Thyroid gland (tissue), 4 donors: ENCODE results near the gene MYO16.

Source experiments
- CTCF ChIP-seq, 6 experiments: fragments of 200-600 bp in 3 of 6; fragments of 450-650 bp in 3 of 6; sonication (generic) in 3 of 6; IDR thresholded peaks; one replicate each; pipeline ENCODE4 v1.5.1; 2016 to 2019; ENCODE audit warnings: antibody characterized with exemption in 6 of 6, mild to moderate bottlenecking in 2 of 6, inconsistent platforms in 1 of 6, moderate library complexity in 1 of 6
- POLR2A ChIP-seq, 2 donors: fragments of 450-650 bp; IDR thresholded peaks; one replicate each; pipeline ENCODE4 v1.6.1; 2017; ENCODE audit warnings: antibody characterized with exemption in 2 of 2, mild to moderate bottlenecking in 2 of 2, moderate library complexity in 1 of 2

- no peak for TF ChIP-seq CTCF (IDR thresholded peaks at IDR 0.05)
- TF ChIP-seq POLR2A (IDR thresholded peaks at IDR 0.05), result no peak
Measured at GRCh38 chr13:109224033-109224432, 594.6 kb downstream of the MYO16 start.
